HepG2 (cell line): ENCODE results near the gene OR10A2. TPM values are rescaled to one million over a fixed set of nuclear protein-coding genes. Genes with fewer than 3 reads are reported as not detected.

Experiments
- ATAC-seq: fragments of 200-7000 bp; cut with Tn5 transposase; 3 replicates; pipeline ENCODE4 v1.9.1; 2020; ENCODE audit warnings: mild to moderate bottlenecking, moderate library complexity
- BruUV-seq: library from RNA; stranded (reverse); fragments of 400-500 nt; replicated peaks from 2 replicates; lab custom pipeline; 2021; lab: Mats Ljungman, UMichigan
- CTCF ChIA-PET: fragments of 300-600 bp; formaldehyde crosslinking; extraction: SDS; loops from one replicate; lab custom pipeline; 2021; ENCODE audit warnings: low total read pairs, inconsistent platforms, low intra/inter-chr PET ratio; lab: Yijun Ruan, JAX
- POLR2A ChIA-PET: fragments of 350-600 bp; sonication (Branson Sonifier 250); formaldehyde crosslinking; loops from one replicate; lab custom pipeline; 2020; ENCODE audit warnings: antibody characterized with exemption, inconsistent platforms; lab: Yijun Ruan, JAX
- DNase-seq: peaks from one replicate; pipeline ENCODE4 v3.0.0-alpha.2; 2015; ENCODE audit warnings: low spot score
- FAIRE-seq: peaks from 3 replicates; lab custom pipeline; 2011; peaks lifted over from hg19 to GRCh38; lab: Jason Lieb, UNC
- H2AFZ ChIP-seq: one replicate; pipeline ENCODE4 v1.6.1; 2011; ENCODE audit warnings: low read length, inconsistent platforms
- H3K27ac ChIP-seq: fragments of 300-600 bp; 3 replicates; pipeline ENCODE4 v1.8.0; 2011; ENCODE audit warnings: mixed run types, mild to moderate bottlenecking, mixed read lengths, low read length, inconsistent platforms; ENCODE audit not compliant: insufficient read depth; ENCODE audit errors: extremely low read length
- H3K27me3 ChIP-seq, 2 experiments: fragments of 200-600 bp in 1 of 2; 2 replicates in 1 of 2; 3 replicates in 1 of 2; pipeline versions ENCODE4 v1.6.0 to v1.8.0; 2011; ENCODE audit warnings: low read length in 2 of 2, mild to moderate bottlenecking in 2 of 2, moderate library complexity in 2 of 2, inconsistent platforms in 1 of 2; ENCODE audit not compliant: insufficient read depth in 2 of 2, control insufficient read depth in 1 of 2
- H3K36me3 ChIP-seq, 2 experiments: fragments of 200-600 bp in 1 of 2; replicated peaks in 1 of 2; 2 replicates in 1 of 2; 3 replicates in 1 of 2; pipeline versions ENCODE4 v1.5.1 to v1.8.0; 2011; ENCODE audit warnings: low read length in 2 of 2, inconsistent platforms in 1 of 2; ENCODE audit not compliant: insufficient read depth in 2 of 2, control insufficient read depth in 1 of 2
- H3K4me1 ChIP-seq: 2 replicates; pipeline ENCODE4 v1.5.1; 2012; ENCODE audit warnings: low read length, inconsistent platforms; ENCODE audit not compliant: insufficient read depth
- H3K4me2 ChIP-seq: 2 replicates; pipeline ENCODE4 v1.6.0; 2011; ENCODE audit warnings: low read depth, low read length, inconsistent platforms
- H3K4me3 ChIP-seq, 3 experiments: fragments of 200-600 bp in 1 of 3; sonication (generic), shearing (Covaris generic) in 1 of 3; replicated peaks in 1 of 3; 2 replicates each; pipeline ENCODE4 v1.5.1; 2011 to 2016; ENCODE audit warnings: low read length in 3 of 3, inconsistent platforms in 2 of 3, low read depth in 2 of 3, mild to moderate bottlenecking in 2 of 3, control low read depth in 1 of 3, mixed read lengths in 1 of 3; ENCODE audit not compliant: insufficient read depth in 1 of 3
- H3K79me2 ChIP-seq: one replicate; pipeline ENCODE4 v1.6.1; 2011; ENCODE audit warnings: low read length, inconsistent platforms; ENCODE audit not compliant: insufficient read depth
- H3K9ac ChIP-seq: 2 replicates; pipeline ENCODE4 v1.6.0; 2011; ENCODE audit warnings: mild to moderate bottlenecking, low read depth, low read length, inconsistent platforms; ENCODE audit not compliant: insufficient read depth
- H3K9me3 ChIP-seq: 2 replicates; pipeline ENCODE4 v1.5.1; 2012; ENCODE audit warnings: mild to moderate bottlenecking, low read length
- H4K20me1 ChIP-seq: 2 replicates; pipeline ENCODE4 v1.6.0; 2011; ENCODE audit warnings: inconsistent platforms, mild to moderate bottlenecking, low read length, moderate library complexity; ENCODE audit not compliant: insufficient read depth
- CSRNP1 ChIP-seq: sonication (generic); formaldehyde crosslinking; IDR thresholded peaks from 2 replicates; pipeline ENCODE4 v1.8.1; 2023; ENCODE audit warnings: mild to moderate bottlenecking, missing genetic modification reagents
- ERF ChIP-seq: IDR thresholded peaks from 2 replicates; pipeline ENCODE4 v1.6.1; 2018; ENCODE audit warnings: missing biosample characterization, missing genetic modification reagents
- MAFF ChIP-seq: IDR thresholded peaks from 2 replicates; pipeline ENCODE4 v1.6.1; 2011; ENCODE audit warnings: low read depth, low read length, improper control_type of control experiment
- THAP9 ChIP-seq: sonication (generic); formaldehyde crosslinking; IDR thresholded peaks from 2 replicates; pipeline ENCODE4; 2020; ENCODE audit warnings: missing genetic modification reagents, mild to moderate bottlenecking, borderline replicate concordance
- ZNF121 ChIP-seq: sonication (generic); formaldehyde crosslinking; IDR thresholded peaks from 2 replicates; pipeline ENCODE4 v1.5.0; 2020; ENCODE audit warnings: mild to moderate bottlenecking, missing genetic modification reagents
- ZSCAN20 ChIP-seq: sonication (generic); formaldehyde crosslinking; IDR thresholded peaks from 2 replicates; pipeline ENCODE4 v1.4.0; 2020; ENCODE audit warnings: missing genetic modification reagents, mild to moderate bottlenecking, borderline replicate concordance
- WGBS: methylation state at CpG from one replicate; pipeline ENCODE4 v1.1.6; 2017; ENCODE audit warnings: low lambda C conversion rate; 5-methylcytosine and 5-hydroxymethylcytosine counted together
- in situ Hi-C: cut with HindIII; loops from 2 replicates; pipeline ENCODE4 v1.10.0; 2017; ENCODE audit warnings: low pct_unique_long_range_greater_than_20kb; ENCODE audit not compliant: extremely low pct_ligation_motif_present
- intact Hi-C: fragments of 100-400 bp; cut with micrococcal nuclease; formaldehyde crosslinking; loops from one replicate; pipeline ENCODE4 v1.10.0; 2022; ENCODE audit not compliant: unreplicated experiment
- polyA plus RNA-seq, 8 experiments: library from polyadenylated mRNA; depleted of rRNA in 3 of 8; stranded (reverse) in 7 of 8; unstranded in 1 of 8; fragments of >200 nt; fragmentation: Illumina TruSeq in 4 of 8; extraction: Trizol in 4 of 8; gene quantifications; 2 replicates each; pipeline versions ENCODE4 v1.2.1 to v1.2.3, GENCODE V29; 2011 to 2016; ENCODE audit warnings: low read depth in 4 of 8, missing spikeins in 1 of 8, mixed read lengths in 1 of 8; ENCODE audit not compliant: insufficient read depth in 1 of 8
- total RNA-seq, 5 experiments: library from RNA; depleted of rRNA; stranded (reverse); fragments of >200 nt; fragmentation: Illumina TruSeq; extraction: Trizol; gene quantifications; 2 replicates each; pipeline ENCODE4 v1.2.3, GENCODE V29; 2016; ENCODE audit warnings: low read depth in 1 of 5
- TF ChIP-seq, protein P1 (sequence below): sonication (generic); formaldehyde crosslinking; IDR thresholded peaks from 2 replicates; pipeline ENCODE4 v1.8.0; 2022; ENCODE audit warnings: mild to moderate bottlenecking, missing genetic modification reagents, moderate library complexity
- TF ChIP-seq, protein P2 (sequence below): sonication (generic); formaldehyde crosslinking; IDR thresholded peaks from 2 replicates; pipeline ENCODE4 v1.4.0; 2020; ENCODE audit warnings: mild to moderate bottlenecking, missing genetic modification reagents
- TF ChIP-seq, protein P3 (sequence below), 2 experiments: fragments of 450-650 bp in 1 of 2; sonication (generic) in 1 of 2; formaldehyde crosslinking; IDR thresholded peaks; 2 replicates each; pipeline versions ENCODE4 v1.5.0 to v1.8.0; 2020 to 2022; ENCODE audit warnings: mild to moderate bottlenecking in 1 of 2, missing genetic modification reagents in 1 of 2

Gene OR10A2
- total and polyA plus RNA-seq, 2 of the 13 experiments (the other 11 are each of a cell fraction or from before 2014, with no cell fraction given): not detected

GRCh38 chr11:6828103-6828502 is 34.8 kb upstream of the OR10A2 start:
- H3K9me3 ChIP-seq: no peaks in the 10 kb centered on the region
- in situ Hi-C loops: no loop called here
- H3K27ac ChIP-seq: no peak overlapping the region
- FAIRE-seq (no peak), DNase-seq (peak; percentile 2), ATAC-seq (no peak)
- no peak overlapping the region for H3K4me3 ChIP-seq
- no peak overlapping the region for H3K9ac ChIP-seq
- no peaks in the 10 kb centered on the region for H3K4me1 ChIP-seq
- BruUV-seq: no TSS peak
- no peaks in the 10 kb centered on the region for H4K20me1 ChIP-seq
- ChIA-PET CTCF (no interaction called here), POLR2A (no interaction called here)
- intact Hi-C loops: no loop called here
- no peak overlapping the region for H3K4me2 ChIP-seq
- H3K27me3 ChIP-seq: no peaks in the 10 kb centered on the region; a peak in 1 of 5 replicates
- H2AFZ ChIP-seq: no peak overlapping the region
- no peaks in the 10 kb centered on the region for H3K36me3 ChIP-seq
- no peaks in the 10 kb centered on the region for H3K79me2 ChIP-seq
- WGBS: 0% methylated on average over 1 of the region's 1 CpG
- TF ChIP-seq ZNF121 (CRISPR knock-in tag) (0 out of 2 replicates have a peak, but pooled peaks have one; percentile 33), THAP9 (CRISPR knock-in tag) (no peak), MAFF (no peak), CSRNP1 (no peak), ERF (CRISPR knock-in tag) (no peak), ZSCAN20 (CRISPR knock-in tag) (no peak)
- TF ChIP-seq, protein P1, sequence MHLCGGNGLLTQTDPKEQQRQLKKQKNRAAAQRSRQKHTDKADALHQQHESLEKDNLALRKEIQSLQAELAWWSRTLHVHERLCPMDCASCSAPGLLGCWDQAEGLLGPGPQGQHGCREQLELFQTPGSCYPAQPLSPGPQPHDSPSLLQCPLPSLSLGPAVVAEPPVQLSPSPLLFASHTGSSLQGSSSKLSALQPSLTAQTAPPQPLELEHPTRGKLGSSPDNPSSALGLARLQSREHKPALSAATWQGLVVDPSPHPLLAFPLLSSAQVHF (CRISPR knock-in tag): no peak
- TF ChIP-seq, protein P2, sequence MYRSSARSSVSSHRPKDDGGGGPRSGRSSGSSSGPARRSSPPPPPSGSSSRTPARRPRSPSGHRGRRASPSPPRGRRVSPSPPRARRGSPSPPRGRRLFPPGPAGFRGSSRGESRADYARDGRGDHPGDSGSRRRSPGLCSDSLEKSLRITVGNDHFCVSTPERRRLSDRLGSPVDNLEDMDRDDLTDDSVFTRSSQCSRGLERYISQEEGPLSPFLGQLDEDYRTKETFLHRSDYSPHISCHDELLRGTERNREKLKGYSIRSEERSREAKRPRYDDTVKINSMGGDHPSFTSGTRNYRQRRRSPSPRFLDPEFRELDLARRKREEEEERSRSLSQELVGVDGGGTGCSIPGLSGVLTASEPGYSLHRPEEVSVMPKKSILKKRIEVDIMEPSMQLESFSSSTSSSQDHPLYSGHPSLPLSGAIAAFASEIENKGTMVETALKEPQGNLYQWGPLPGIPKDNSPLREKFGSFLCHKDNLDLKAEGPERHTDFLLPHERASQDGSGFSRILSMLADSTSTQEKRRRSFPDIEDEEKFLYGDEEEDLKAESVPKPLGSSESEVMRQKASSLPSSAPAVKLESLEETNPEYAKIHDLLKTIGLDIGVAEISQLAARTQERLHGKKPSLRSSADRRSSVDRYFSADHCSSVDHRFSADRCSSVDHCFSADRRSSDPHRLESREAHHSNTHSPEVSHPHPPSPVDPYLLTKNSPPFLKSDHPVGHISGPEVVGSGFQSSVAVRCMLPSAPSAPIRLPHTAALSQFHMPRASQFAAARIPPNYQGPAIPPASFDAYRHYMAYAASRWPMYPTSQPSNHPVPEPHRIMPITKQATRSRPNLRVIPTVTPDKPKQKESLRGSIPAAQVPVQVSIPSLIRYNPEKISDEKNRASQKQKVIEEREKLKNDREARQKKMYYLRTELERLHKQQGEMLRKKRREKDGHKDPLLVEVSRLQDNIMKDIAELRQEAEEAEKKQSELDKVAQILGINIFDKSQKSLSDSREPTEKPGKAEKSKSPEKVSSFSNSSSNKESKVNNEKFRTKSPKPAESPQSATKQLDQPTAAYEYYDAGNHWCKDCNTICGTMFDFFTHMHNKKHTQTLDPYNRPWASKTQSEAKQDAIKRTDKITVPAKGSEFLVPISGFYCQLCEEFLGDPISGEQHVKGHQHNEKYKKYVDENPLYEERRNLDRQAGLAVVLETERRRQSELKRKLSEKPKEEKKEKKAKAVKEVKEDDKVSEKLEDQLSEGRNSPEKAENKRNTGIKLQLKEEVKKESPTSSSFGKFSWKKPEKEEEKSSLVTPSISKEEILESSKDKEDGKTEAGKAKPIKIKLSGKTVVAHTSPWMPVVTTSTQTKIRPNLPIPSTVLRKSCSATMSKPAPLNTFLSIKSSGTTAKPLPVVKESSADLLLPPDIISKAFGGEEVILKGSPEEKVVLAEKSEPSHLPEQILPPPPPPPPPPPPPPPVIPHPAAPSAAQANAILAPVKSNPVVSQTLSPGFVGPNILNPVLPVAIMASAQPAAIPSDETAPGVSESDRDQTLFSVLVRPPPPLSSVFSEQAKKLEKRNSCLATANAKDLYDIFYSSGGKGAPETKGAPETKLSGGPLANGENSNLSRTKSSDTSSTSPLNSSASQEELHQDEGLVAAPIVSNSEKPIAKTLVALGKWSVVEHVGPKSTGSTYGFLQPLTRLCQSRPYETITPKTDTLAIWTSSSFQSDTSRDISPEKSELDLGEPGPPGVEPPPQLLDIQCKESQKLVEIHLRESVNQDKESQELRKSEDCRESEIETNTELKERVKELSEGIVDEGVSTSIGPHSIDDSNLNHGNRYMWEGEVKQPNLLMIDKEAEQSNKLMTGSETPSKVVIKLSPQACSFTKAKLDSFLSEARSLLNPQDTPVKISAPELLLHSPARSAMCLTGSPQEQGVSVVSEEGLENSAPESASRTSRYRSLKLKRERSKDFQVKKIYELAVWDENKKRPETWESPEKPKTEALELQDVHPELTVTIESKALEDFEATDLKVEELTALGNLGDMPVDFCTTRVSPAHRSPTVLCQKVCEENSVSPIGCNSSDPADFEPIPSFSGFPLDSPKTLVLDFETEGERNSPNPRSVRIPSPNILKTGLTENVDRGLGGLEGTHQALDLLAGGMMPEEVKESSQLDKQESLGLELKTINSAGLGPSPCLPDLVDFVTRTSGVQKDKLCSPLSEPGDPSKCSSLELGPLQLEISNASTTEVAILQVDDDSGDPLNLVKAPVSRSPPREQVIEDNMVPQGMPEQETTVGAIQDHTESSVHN (CRISPR knock-in tag): no peak
- TF ChIP-seq, protein P3, sequence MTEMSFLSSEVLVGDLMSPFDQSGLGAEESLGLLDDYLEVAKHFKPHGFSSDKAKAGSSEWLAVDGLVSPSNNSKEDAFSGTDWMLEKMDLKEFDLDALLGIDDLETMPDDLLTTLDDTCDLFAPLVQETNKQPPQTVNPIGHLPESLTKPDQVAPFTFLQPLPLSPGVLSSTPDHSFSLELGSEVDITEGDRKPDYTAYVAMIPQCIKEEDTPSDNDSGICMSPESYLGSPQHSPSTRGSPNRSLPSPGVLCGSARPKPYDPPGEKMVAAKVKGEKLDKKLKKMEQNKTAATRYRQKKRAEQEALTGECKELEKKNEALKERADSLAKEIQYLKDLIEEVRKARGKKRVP (CRISPR knock-in tag; IDR thresholded peaks at IDR 0.05): peak in 1 of 2 experiments; percentile 86; a peak in 2 of 4 replicates
